MCF 10A (cell line): Measurements from ENCODE around the gene ASTN2. TPM values are rescaled to one million over a fixed set of nuclear protein-coding genes. Genes with fewer than 3 reads are reported as not detected.

Experiments
- BruUV-seq: library from RNA; stranded (reverse); fragments of 400-500 nt; replicated peaks from 2 replicates; lab custom pipeline; 2021; lab: Mats Ljungman, UMichigan
- CTCF ChIA-PET: fragments of 300-600 bp; sonication (Branson Sonifier 250); formaldehyde crosslinking; extraction: SDS; loops from one replicate; lab custom pipeline; 2021; ENCODE audit warnings: antibody characterized with exemption, inconsistent platforms; lab: Yijun Ruan, JAX
- POLR2A ChIA-PET: fragments of 300-600, 350-650 bp; sonication (Branson Sonifier 250); formaldehyde crosslinking; extraction: SDS; loops from one replicate; lab custom pipeline; 2020; ENCODE audit warnings: antibody characterized with exemption, inconsistent platforms; lab: Yijun Ruan, JAX
- DNase-seq: peaks from one replicate; pipeline ENCODE4 v3.0.0-alpha.2; 2018; ENCODE audit not compliant: unreplicated experiment
- H3K27ac Mint-ChIP-seq: one replicate; pipeline ENCODE4 v1.8.0; 2022; ENCODE audit warnings: mild to moderate bottlenecking, low read depth, mixed read lengths; ENCODE audit not compliant: unreplicated experiment
- H3K27me3 Mint-ChIP-seq: one replicate; pipeline ENCODE4 v1.8.0; 2022; ENCODE audit warnings: mixed read lengths; ENCODE audit not compliant: insufficient read depth, unreplicated experiment
- H3K36me3 Mint-ChIP-seq: one replicate; pipeline ENCODE4 v1.8.0; 2022; ENCODE audit warnings: mild to moderate bottlenecking, moderate library complexity, mixed read lengths; ENCODE audit not compliant: insufficient read depth, unreplicated experiment
- H3K4me1 Mint-ChIP-seq: one replicate; pipeline ENCODE4 v1.8.0; 2022; ENCODE audit warnings: mixed read lengths; ENCODE audit not compliant: insufficient read depth, unreplicated experiment
- H3K4me3 Mint-ChIP-seq: one replicate; pipeline ENCODE4 v1.8.0; 2022; ENCODE audit warnings: mild to moderate bottlenecking, moderate library complexity, mixed read lengths; ENCODE audit not compliant: unreplicated experiment
- H3K9me3 Mint-ChIP-seq: one replicate; pipeline ENCODE4 v1.8.0; 2022; ENCODE audit warnings: mixed read lengths; ENCODE audit not compliant: unreplicated experiment
- intact Hi-C: fragments of 100-400 bp; cut with micrococcal nuclease; formaldehyde crosslinking; loops from 2 replicates; pipeline ENCODE4 v1.14.1; 2022
- total RNA-seq: library from RNA; stranded (reverse); gene quantifications from 2 replicates; pipeline ENCODE4 v1.2.3, GENCODE V29; 2022
- TF ChIP-seq, protein P1 (sequence below): fragments of 200-600 bp; IDR thresholded peaks from one replicate; pipeline ENCODE4 v1.8.0; 2022; ENCODE audit warnings: antibody characterized with exemption, mild to moderate bottlenecking; ENCODE audit not compliant: unreplicated experiment

Gene ASTN2
- total RNA-seq, 1 experiment from 2014 or later, result 1.8 TPM

DNA sequence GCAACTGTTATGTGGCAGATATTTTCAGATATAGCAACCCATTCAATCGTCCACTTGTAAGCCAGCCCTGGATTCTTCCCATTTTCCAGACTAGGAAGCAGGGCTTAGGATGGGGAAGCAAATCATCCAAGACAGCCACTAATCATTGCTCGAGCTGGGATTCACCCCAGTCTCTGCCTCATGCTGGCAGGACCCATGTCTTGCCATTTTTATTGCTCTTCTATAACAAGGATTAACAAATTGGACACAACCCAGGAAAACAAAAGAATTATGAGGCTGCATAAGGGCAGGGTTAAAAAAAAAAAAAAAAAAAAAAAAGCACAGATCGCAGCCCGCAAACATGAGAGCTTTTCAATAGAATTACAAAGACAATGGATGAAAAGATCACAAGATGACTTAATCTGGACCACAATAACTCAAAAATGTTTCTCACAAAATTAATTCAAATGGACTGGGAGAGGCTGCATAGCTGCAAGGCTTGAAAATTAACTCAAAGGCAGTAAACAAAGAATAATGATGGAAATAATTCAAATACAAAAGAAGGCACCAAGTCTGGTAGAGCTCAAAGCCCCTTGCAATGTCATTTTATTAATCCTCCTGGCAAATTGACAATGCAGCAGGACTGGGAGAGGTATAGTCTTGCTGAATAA is 40.7 kb downstream of the ASTN2 start:
- H3K27me3 Mint-ChIP-seq, result no peaks in the 10 kb centered on the region
- H3K4me1 Mint-ChIP-seq, result no peaks in the 10 kb centered on the region
- H3K27ac Mint-ChIP-seq, result no peak overlapping the region
- CTCF ChIA-PET, result interaction anchor here (1.2 kb wide), 1 partner anchor 18 kb away, joined by 3 read pairs; no protein-coding TSS in a partner anchor
- H3K4me3 Mint-ChIP-seq, result no peak overlapping the region
- TF ChIP-seq, protein P1, sequence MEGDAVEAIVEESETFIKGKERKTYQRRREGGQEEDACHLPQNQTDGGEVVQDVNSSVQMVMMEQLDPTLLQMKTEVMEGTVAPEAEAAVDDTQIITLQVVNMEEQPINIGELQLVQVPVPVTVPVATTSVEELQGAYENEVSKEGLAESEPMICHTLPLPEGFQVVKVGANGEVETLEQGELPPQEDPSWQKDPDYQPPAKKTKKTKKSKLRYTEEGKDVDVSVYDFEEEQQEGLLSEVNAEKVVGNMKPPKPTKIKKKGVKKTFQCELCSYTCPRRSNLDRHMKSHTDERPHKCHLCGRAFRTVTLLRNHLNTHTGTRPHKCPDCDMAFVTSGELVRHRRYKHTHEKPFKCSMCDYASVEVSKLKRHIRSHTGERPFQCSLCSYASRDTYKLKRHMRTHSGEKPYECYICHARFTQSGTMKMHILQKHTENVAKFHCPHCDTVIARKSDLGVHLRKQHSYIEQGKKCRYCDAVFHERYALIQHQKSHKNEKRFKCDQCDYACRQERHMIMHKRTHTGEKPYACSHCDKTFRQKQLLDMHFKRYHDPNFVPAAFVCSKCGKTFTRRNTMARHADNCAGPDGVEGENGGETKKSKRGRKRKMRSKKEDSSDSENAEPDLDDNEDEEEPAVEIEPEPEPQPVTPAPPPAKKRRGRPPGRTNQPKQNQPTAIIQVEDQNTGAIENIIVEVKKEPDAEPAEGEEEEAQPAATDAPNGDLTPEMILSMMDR, result no peak
- POLR2A ChIA-PET, result no interaction called here
- peaks cover 11% of the 10 kb centered on the region for H3K9me3 Mint-ChIP-seq
- no peak for DNase-seq
- intact Hi-C loops, result no loop called here
- H3K36me3 Mint-ChIP-seq, result no peaks in the 10 kb centered on the region
- no TSS peak for BruUV-seq

DNA sequence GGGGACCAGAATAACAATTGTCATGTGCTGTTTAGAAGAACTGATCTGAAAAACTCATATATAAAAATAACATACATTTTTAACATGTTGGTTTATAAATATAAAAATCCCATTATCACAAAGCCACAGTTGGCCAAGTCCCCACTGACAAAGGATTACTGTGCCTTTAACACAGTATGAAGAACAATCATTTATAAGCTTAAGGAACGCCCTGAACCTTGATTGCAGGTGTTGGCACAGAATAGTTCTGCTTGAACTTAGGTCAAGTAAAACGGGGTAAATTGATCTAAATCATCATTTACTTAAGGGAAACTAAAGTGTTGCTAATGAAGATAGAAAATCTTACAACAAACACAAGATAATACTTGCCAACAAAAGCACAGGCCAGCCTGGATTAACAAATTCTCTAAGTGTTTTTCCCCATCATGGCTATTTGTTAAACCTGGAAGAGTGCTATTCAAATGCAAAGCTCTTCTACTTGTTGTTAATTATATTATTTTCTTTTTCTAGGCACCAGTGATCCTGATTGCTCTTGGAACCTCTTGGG is 46.1 kb downstream of the ASTN2 start:
- no peak for DNase-seq
- BruUV-seq, result no TSS peak
- TF ChIP-seq, protein P1, result no peak
- Mint-ChIP-seq H3K9me3 (peaks cover 27% of the 10 kb centered on the region), H3K27ac (no peak overlapping the region), H3K4me1 (no peaks in the 10 kb centered on the region), H3K27me3 (no peaks in the 10 kb centered on the region), H3K36me3 (no peaks in the 10 kb centered on the region), H3K4me3 (no peak overlapping the region)
- ChIA-PET CTCF (no interaction called here), POLR2A (no interaction called here)
- intact Hi-C loops, result no loop called here

DNA sequence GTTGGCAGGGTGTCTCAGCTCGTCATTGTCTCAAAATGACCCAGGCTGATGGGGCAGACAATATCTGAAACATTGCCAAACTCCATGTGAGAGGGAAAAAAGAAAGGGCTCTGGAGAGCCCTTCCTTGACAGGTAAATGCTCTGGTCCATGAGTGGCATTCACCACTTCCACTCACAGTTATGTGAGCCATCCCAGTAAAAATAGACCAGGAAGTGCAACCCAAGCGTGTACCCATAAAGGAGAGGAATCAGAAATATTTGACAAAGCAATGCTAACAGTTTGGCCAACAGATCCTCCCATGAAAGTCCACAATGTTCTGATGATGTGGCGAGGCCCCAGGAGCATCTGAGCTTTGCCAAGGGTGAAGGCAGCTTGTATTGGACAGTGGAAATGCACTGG is 49.4 kb downstream of the ASTN2 start:
- Mint-ChIP-seq H3K9me3 (peaks cover 33% of the 10 kb centered on the region), H3K27me3 (no peaks in the 10 kb centered on the region), H3K36me3 (no peaks in the 10 kb centered on the region), H3K27ac (no peak overlapping the region), H3K4me1 (no peaks in the 10 kb centered on the region), H3K4me3 (no peak overlapping the region)
- TF ChIP-seq, protein P1, result no peak
- intact Hi-C loops, result no loop called here
- no peak for DNase-seq
- POLR2A ChIA-PET, result interaction anchor here (0.6 kb wide), 2 partner anchors 27 to 595 kb away, joined by 3 read pairs; no protein-coding TSS in a partner anchor
- BruUV-seq, result no TSS peak
- CTCF ChIA-PET, result no interaction called here

DNA sequence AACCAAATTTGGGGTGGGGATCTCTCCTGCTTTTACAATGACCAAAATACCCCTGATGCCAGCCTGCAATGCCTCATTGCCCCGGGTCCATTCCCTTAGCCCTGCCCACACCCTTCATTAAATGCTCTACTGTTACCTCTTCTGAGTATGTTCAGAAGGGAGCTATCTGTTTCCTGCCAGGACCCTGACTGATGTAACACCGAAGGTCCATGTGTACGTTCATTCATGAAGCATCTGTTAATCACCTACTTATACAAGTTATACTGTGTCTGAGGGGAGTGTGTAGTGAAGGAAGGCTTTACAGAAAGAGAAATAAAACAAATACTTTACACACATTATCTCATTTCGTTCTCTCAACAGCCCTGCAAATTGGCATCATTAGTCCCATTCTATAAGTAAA is 51.9 kb downstream of the ASTN2 start:
- BruUV-seq, result no TSS peak
- TF ChIP-seq, protein P1, result no peak
- H3K4me3 Mint-ChIP-seq, result no peak overlapping the region
- peaks cover 45% of the 10 kb centered on the region for H3K9me3 Mint-ChIP-seq
- H3K36me3 Mint-ChIP-seq, result no peaks in the 10 kb centered on the region
- no peaks in the 10 kb centered on the region for H3K4me1 Mint-ChIP-seq
- intact Hi-C loops, result no loop called here
- no peak overlapping the region for H3K27ac Mint-ChIP-seq
- no peaks in the 10 kb centered on the region for H3K27me3 Mint-ChIP-seq
- DNase-seq, result no peak
- POLR2A ChIA-PET, result no interaction called here
- CTCF ChIA-PET, result no interaction called here
